AG20443 (cell line): Measurements from ENCODE around the gene ITGA2B.
"Not testable (repeated sequence)": the region's sequence is repeated elsewhere in the genome, so short reads cannot be mapped to it uniquely, and the experiment has no call there.

Experiments used
- DNase-seq: peaks from one replicate; pipeline ENCODE4 v3.0.0; 2012; ENCODE audit warnings: low spot score, mixed read lengths

The ITGA2B gene

GRCh38 chr17:44351961-44352827 is 37.3 kb downstream of the ITGA2B start:
- DNase-seq: no peak

- DNase-seq: no peak
Observed at GRCh38 chr17:44351464-44351863, 38.0 kb downstream of the ITGA2B start.

GRCh38 chr17:44350733-44351226 is 38.7 kb downstream of the ITGA2B start:
- DNase-seq: peak; percentile 83

GRCh38 chr17:44349553-44350070 is 39.8 kb downstream of the ITGA2B start:
- DNase-seq: no peak

GRCh38 chr17:44348988-44349364 is 40.5 kb downstream of the ITGA2B start:
- DNase-seq: no peak

DNA sequence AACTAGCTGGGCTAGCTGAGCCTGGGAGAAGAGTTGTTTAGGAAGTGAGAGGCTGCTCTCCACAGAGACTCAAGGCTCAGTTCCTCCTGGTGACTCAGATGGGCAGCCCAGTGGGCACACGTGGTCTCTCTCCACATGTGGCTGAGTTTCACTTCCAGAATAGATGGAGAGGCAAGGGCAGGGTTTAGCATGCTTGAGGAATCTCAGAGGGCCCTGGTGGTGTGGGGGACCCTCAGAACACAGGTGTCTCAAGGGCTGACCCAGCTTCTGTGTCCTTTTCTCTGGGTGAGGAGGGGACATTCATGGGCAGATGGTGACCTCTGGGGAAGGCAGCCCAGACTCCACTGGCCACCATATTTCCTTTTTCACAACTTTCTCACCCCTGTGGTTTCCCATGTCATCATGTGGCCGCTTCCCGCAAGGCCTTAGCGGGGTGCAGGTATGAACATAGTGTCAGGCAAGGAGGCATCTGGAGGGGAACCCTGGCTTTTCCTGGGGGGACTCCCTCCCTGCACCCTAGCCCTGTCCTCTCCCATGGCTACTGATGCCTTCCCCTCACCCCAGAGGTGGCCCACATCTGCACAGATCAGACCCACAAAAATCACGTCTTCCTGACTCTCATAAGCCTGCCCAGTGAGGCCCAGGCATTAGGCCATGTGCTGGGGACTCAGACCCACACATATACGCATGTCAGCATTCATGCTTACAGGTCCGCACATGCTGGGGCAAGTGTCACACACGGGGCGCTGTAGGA is 41.0 kb downstream of the ITGA2B start:
- peak; percentile 71 for DNase-seq

DNA sequence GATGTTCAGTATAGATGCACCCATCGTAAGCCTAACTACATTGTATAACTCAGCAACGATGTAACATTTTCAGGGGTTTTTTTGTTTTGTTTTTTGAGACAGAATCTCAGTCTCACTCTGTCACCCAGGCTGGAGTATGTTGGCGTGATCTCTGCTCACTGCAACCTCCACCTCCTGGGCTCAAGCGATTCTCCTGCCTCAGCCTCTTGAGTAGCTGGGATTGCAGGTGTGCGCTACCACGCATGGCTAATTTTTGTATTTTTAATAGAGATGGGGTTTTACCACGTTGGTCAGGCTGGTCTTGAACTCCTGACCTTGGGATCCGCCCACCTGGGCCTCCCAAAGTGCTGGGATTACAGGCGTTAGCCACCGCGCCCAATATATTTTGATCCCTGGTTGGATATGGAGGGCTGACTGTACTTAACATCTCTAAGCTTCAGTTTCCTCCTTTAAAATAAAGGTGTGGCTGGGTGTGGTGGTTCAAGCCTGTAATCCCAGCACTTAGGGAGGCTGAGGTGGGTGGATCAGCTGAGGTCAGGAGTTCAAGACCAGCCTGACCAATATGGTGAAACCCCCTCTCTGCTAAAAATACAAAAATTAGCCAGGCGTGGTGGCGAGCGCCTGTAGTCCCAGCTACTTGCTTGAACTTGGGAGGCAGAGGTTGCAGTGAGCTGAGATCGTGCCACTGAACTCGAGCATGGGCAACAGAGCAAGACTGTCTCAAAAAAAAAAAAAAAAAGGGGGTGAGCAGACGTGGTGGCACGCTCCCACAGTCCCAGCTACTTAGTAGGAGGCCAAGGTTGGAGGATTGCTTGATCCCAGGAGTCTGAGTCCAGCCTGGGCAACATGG is 42.0 kb downstream of the ITGA2B start:
- not testable (repeated sequence) for DNase-seq

DNA sequence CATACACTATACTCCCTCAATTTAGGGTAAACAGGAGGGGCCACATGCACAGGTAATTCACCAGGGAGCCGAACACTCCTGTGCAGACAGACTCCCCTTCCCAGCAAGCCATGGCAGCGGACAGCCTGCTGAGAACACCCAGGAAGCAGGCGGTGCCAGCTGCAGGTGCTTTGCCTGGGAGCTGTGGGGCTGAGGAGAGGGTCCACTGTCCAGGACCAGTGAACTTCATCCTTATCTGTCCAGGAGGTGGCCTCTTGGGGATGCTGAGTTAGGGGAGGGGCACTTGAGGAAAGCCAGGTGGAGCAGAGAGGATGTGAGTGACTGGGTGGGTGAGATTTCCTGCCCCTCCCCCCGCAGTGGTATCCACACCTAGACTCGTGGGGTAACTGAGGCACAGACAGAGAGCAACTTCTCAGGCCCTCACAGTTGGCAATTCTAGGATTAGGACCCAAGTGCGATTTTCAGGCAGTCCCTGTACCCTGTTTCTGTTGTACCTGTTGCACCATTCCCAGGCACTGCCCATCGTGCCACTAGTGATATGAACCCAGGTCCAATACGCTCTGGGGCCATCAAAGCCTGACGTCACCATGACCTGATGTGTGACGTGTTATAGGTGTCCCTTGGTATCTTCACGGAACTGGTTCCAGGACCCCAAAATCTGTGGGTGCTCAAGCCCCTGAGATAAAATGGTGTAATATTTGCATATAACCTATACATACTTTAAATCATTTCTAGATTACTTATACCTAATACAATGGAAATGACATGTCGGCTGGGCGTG is 43.2 kb downstream of the ITGA2B start:
- no peak for DNase-seq

GRCh38 chr17:44345454-44346026 is 43.9 kb downstream of the ITGA2B start:
- peak; percentile 58 for DNase-seq

DNA sequence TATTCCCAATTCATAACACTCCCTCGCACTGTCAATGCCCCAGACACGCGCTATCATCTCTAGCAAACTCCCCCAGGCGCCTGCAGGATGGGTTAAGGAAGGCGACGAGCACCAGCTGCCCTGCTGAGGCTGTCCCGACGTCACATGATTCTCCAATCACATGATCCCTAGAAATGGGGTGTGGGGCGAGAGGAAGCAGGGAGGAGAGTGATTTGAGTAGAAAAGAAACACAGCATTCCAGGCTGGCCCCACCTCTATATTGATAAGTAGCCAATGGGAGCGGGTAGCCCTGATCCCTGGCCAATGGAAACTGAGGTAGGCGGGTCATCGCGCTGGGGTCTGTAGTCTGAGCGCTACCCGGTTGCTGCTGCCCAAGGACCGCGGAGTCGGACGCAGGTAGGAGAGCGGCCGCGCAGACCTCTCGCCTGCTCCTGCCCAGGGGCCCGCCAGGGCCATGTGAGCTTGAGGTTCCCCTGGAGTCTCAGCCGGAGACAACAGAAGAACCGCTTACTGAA is 44.5 kb downstream of the ITGA2B start, which contains the start of gene GRN:
Gene GRN (plus strand): TSS at position 364 of the 515 bp plus-strand sequence. CDS start 3,863 bp downstream, outside the sequence.
- peak; percentile 98 for DNase-seq

GRCh38 chr17:44343510-44344209 is 45.8 kb downstream of the ITGA2B start:
- no peak for DNase-seq

DNA sequence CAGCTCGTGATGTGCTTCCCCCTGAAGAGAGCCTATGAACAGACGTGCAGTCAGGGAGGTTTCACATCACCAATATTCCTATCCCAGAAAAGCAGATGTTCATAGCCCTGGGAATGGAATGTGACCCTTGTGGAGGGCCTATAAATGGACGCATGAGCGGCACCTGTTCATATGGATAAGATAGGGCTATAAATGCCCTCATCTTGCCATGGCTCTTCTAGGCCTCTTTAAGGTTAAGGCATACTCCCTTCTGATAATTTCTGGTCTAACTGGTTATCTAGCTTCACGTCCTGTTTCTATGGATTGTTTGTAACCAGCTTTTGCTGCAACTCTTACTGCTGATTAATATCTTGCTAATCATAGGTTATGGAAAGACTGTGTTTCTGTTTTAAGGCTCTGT is 48.9 kb downstream of the ITGA2B start:
- not testable (repeated sequence) for DNase-seq

DNA sequence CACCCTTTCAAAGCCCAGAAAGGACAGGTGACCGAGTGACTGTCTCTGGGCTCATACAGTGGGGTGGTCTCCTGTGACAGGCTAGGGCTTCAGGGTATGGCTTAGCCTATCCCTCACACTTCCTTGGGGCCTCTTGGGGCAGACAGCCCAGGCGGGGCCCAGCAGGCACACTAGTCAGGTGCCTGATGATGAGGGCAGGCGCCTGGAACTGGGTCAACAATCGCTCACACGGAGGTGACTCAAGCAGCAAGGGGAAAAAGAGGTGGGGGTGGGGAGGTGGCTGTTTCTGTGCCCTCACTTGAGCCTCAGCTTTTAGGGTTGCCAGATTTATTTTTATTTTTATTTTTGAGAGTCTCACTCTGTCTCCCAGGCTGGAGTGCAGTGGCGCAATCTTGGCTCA is 50.7 kb downstream of the ITGA2B start:
- DNase-seq: no peak

DNA sequence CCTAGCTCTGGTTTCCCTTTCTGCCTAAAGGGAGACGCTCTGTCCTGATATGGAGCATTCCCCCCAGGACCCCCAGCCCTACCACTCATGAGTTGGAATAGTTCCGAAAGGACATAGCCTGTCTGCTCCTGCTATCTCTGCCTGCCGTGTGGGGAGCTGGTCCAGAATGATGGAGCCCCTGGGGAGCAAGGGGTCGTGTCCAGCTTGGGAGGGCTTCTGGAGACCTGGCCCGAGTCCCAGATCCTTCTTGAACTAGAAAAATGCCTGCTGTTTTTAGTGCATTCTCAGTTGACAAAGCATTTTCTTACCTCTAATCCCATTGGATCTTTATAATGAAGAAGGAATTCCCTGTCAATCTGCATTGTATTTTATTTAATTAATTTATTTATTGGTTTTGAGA is 53.5 kb downstream of the ITGA2B start:
- DNase-seq: no peak

- DNase-seq: no peak
Observed at GRCh38 chr17:44335564-44335963, 53.9 kb downstream of the ITGA2B start.

DNA sequence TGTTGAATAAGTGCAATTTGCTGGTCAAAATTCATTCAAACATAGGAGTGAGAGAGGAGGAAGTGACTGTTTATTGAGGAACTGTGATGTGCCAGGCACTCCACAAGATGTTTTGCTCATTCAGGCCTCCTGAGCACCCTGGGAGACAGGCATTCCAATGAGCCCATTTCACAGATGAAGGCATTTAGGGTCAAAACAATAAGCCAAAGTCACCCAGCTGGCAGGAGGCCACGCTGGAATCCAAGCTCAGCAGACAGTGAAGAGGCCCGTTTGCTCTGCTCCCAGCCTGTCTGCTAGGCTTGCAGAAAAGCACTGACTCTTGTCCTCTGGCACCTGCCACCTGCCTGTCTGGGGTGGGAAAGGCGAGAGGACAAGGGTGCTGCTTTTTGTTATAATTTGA is 54.7 kb downstream of the ITGA2B start:
- DNase-seq: no peak

DNA sequence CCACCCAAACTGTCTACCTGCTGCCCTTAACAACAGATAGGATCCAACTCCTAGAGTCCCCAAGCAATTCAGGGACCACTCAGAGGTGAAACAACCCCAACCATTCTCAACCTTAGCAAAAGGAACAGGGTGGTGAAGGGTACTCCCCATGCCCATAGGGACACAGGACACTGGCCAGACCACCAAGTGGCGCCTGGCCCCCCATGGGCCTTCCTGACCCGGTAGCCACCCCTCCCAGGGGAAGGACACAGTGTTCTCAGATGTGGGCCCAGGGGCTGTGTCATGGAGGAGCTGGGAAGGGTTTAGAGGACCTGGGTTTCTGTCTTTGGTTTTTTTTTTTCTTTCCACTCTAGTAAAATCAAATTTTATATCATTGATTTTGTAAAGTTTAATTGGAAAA is 55.1 kb downstream of the ITGA2B start:
- DNase-seq: no peak

- DNase-seq: no peak
Observed at GRCh38 chr17:44333371-44333770, 56.1 kb downstream of the ITGA2B start.

DNA sequence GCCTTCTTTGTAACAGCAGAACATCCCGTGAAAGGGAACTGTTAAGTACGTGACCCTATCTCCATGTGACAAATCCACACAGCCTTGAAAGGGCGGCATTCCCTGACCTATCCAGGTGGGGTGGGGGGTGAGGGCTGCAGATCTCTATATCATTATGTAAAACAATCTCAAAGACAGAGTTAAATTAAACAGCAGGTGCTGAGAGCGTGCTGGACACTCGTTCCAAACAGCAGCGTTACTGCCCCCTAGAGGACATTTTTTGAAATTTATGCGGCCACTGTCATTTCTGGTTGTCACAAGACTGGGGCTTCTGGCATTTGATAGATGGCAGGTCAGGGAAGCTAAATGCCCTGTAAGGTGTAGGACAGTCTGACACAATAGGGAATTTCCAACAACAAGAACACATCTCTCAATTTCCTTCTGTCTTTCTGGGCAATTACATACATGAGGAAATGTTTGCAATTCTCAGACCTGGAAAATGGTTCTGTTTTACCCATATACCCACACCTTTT is 58.1 kb downstream of the ITGA2B start:
- peak; percentile 70 for DNase-seq
